ENCODE measurements around the gene APH1B.

DNA sequence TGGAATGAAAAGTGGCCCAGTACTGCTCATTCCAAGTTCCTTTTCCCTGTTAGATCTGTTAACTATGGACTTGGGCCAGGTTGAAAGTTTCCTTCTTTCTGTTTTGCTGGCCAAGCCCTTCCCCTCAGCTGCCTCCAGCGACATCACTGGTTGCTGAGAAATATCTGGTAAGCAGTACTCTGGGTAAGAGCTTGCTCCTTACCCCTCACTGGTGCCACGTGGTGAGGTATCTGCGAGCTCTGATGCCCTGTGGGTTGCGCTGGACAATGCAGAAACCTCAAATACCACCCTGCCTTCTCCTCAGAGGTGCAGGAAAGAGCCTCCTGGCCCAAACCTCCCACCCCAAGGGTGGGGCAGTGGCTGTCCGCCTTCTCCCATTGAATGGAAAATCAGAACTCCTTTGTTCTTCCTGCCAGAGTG lies 42.9 kb upstream of the APH1B start:
- TF ChIP-seq POLR2A (IDR thresholded peaks at IDR 0.05; ENCODE audit: low read depth, low read length) (no peak), EZH2 (IDR thresholded peaks at IDR 0.05; ENCODE audit: borderline replicate concordance, low read depth, low read length, severe bottlenecking) (no peak), POLR2AphosphoS5 (IDR thresholded peaks at IDR 0.05; ENCODE audit: insufficient read depth, low read depth, low read length) (no peak), GATA2 (IDR thresholded peaks at IDR 0.05; ENCODE audit: insufficient read depth, insufficient read length, low read depth, low read length) (no peak), FOS (IDR thresholded peaks at IDR 0.05; ENCODE audit: borderline replicate concordance, insufficient read depth, low read length) (no peak), MYC (IDR thresholded peaks at IDR 0.05; ENCODE audit: low read depth, low read length) (no peak), JUN (IDR thresholded peaks at IDR 0.05; ENCODE audit: borderline replicate concordance, insufficient read depth, insufficient read length, low read depth) (no peak)
- TF ChIP-seq, protein P1, sequence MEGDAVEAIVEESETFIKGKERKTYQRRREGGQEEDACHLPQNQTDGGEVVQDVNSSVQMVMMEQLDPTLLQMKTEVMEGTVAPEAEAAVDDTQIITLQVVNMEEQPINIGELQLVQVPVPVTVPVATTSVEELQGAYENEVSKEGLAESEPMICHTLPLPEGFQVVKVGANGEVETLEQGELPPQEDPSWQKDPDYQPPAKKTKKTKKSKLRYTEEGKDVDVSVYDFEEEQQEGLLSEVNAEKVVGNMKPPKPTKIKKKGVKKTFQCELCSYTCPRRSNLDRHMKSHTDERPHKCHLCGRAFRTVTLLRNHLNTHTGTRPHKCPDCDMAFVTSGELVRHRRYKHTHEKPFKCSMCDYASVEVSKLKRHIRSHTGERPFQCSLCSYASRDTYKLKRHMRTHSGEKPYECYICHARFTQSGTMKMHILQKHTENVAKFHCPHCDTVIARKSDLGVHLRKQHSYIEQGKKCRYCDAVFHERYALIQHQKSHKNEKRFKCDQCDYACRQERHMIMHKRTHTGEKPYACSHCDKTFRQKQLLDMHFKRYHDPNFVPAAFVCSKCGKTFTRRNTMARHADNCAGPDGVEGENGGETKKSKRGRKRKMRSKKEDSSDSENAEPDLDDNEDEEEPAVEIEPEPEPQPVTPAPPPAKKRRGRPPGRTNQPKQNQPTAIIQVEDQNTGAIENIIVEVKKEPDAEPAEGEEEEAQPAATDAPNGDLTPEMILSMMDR (IDR thresholded peaks at IDR 0.05; ENCODE audit: extremely low read depth in 1 of 2, insufficient read depth in 1 of 2, low read depth in 1 of 2, low read length in 2 of 2) = no peak
- TF ChIP-seq, protein P2, sequence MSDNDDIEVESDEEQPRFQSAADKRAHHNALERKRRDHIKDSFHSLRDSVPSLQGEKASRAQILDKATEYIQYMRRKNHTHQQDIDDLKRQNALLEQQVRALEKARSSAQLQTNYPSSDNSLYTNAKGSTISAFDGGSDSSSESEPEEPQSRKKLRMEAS (IDR thresholded peaks at IDR 0.05; ENCODE audit: insufficient read depth, insufficient read length) = peak; percentile 25
